ENCODE measurements around the gene CEP44. TPM values are rescaled to one million over a fixed set of nuclear protein-coding genes. Genes with fewer than 3 reads are reported as not detected.

The CEP44 gene
- total RNA-seq, 1 donor: 10.9 TPM

DNA sequence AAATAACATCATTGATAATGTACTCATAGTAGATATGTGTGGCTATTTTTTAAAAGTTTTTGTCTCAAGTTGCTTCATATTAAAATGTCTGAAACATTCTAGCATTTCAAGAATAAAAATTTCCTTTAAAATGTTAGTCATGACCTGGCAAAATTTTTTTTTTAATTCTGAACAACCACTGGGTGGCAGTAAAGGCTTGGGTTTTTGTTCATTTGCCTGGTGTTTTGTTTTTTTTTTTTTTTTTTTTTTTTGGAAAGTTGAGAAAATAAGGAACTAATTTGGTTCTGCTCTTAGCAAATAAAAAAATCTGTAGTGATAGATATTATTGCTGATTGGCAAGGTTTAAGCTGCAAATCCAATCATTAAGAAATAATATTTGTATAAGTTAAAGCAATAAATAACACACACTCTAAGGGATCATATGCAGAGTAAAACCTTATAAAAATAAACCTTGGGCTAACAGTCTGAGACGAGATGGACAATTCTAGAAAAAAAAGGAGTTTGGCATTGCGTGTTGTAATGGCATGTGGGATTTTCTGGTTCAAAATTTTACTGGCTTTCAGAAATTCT is 81.4 kb downstream of the CEP44 start:
- TF ChIP-seq, protein P1, sequence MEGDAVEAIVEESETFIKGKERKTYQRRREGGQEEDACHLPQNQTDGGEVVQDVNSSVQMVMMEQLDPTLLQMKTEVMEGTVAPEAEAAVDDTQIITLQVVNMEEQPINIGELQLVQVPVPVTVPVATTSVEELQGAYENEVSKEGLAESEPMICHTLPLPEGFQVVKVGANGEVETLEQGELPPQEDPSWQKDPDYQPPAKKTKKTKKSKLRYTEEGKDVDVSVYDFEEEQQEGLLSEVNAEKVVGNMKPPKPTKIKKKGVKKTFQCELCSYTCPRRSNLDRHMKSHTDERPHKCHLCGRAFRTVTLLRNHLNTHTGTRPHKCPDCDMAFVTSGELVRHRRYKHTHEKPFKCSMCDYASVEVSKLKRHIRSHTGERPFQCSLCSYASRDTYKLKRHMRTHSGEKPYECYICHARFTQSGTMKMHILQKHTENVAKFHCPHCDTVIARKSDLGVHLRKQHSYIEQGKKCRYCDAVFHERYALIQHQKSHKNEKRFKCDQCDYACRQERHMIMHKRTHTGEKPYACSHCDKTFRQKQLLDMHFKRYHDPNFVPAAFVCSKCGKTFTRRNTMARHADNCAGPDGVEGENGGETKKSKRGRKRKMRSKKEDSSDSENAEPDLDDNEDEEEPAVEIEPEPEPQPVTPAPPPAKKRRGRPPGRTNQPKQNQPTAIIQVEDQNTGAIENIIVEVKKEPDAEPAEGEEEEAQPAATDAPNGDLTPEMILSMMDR (IDR thresholded peaks at IDR 0.05; ENCODE audit: extremely low read depth, low read depth, low read length): peak; percentile 53
- peak; percentile 26 for DNase-seq (ENCODE audit: insufficient read length, low spot score, missing footprints)
- no peaks in the 10 kb centered on the region for H3K4me1 ChIP-seq (ENCODE audit: insufficient read depth, low read length)
- no peaks in the 10 kb centered on the region for H4K20me1 ChIP-seq (ENCODE audit: insufficient read depth, low read length)
- no peaks in the 10 kb centered on the region for H3K79me2 ChIP-seq (ENCODE audit: insufficient read depth, low read length)
- H3K4me2 ChIP-seq (ENCODE audit: insufficient read depth, low read length): no peak overlapping the region
- no peaks in the 10 kb centered on the region for H3K36me3 ChIP-seq (ENCODE audit: insufficient read depth, low read length)
- H3K27ac ChIP-seq (ENCODE audit: low read depth, low read length): no peak overlapping the region
- H3K4me3 ChIP-seq (ENCODE audit: insufficient read depth, low read length): no peak overlapping the region
- no peaks in the 10 kb centered on the region for H3K9me3 ChIP-seq (ENCODE audit: low read depth, low read length)
- no peak overlapping the region for H2AFZ ChIP-seq (ENCODE audit: low read length)
- H3K27me3 ChIP-seq (ENCODE audit: insufficient read depth, low read length): peaks cover 3% of the 10 kb centered on the region

GRCh38 chr4:174369985-174370384 is 86.3 kb downstream of the CEP44 start:
- H2AFZ ChIP-seq (ENCODE audit: low read length): no peak overlapping the region
- H3K9me3 ChIP-seq (ENCODE audit: low read depth, low read length): no peaks in the 10 kb centered on the region
- no peak overlapping the region for H3K27ac ChIP-seq (ENCODE audit: low read depth, low read length)
- no peaks in the 10 kb centered on the region for H3K27me3 ChIP-seq (ENCODE audit: insufficient read depth, low read length)
- no peak overlapping the region for H3K4me3 ChIP-seq (ENCODE audit: insufficient read depth, low read length)
- H3K36me3 ChIP-seq (ENCODE audit: insufficient read depth, low read length): no peaks in the 10 kb centered on the region
- H3K79me2 ChIP-seq (ENCODE audit: insufficient read depth, low read length): no peaks in the 10 kb centered on the region
- no peak overlapping the region for H3K4me2 ChIP-seq (ENCODE audit: insufficient read depth, low read length)
- no peaks in the 10 kb centered on the region for H3K4me1 ChIP-seq (ENCODE audit: insufficient read depth, low read length)
- TF ChIP-seq, protein P1 (IDR thresholded peaks at IDR 0.05; ENCODE audit: extremely low read depth, low read depth, low read length): no peak
- DNase-seq (ENCODE audit: insufficient read length, low spot score, missing footprints): no peak
- H4K20me1 ChIP-seq (ENCODE audit: insufficient read depth, low read length): no peaks in the 10 kb centered on the region

GRCh38 chr4:174373821-174374220 is 90.1 kb downstream of the CEP44 start:
- H3K27ac ChIP-seq (ENCODE audit: low read depth, low read length): no peak overlapping the region
- H2AFZ ChIP-seq (ENCODE audit: low read length): no peak overlapping the region
- H3K36me3 ChIP-seq (ENCODE audit: insufficient read depth, low read length): no peaks in the 10 kb centered on the region
- H3K4me3 ChIP-seq (ENCODE audit: insufficient read depth, low read length): no peak overlapping the region
- H3K9me3 ChIP-seq (ENCODE audit: low read depth, low read length): no peaks in the 10 kb centered on the region
- H3K4me1 ChIP-seq (ENCODE audit: insufficient read depth, low read length): no peaks in the 10 kb centered on the region
- no peak for DNase-seq (ENCODE audit: insufficient read length, low spot score, missing footprints)
- H4K20me1 ChIP-seq (ENCODE audit: insufficient read depth, low read length): no peaks in the 10 kb centered on the region
- TF ChIP-seq, protein P1 (IDR thresholded peaks at IDR 0.05; ENCODE audit: extremely low read depth, low read depth, low read length): no peak
- H3K27me3 ChIP-seq (ENCODE audit: insufficient read depth, low read length): no peaks in the 10 kb centered on the region
- H3K4me2 ChIP-seq (ENCODE audit: insufficient read depth, low read length): no peak overlapping the region
- H3K79me2 ChIP-seq (ENCODE audit: insufficient read depth, low read length): no peaks in the 10 kb centered on the region

DNA sequence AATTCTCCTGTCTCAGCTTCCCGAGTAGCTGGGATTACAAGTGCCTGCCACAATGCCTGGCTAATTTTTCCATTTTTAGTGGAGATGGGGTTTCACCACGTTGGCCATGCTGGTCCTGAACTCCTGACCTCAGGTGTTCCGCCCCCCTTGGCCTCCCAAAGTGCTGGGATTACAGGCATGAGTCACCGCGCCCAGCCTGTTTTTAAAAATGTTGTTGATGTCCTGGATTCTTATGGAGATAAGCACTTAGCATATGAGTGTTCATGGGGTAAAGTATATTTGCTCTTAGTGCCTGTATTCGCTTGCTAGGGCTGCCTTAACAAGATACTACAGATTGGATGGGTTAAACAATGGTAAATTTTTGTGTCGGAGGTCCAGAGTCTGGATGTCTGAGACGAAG is 91.7 kb downstream of the CEP44 start:
- Histone ChIP-seq H4K20me1 (ENCODE audit: insufficient read depth, low read length) (no peaks in the 10 kb centered on the region), H3K27ac (ENCODE audit: low read depth, low read length) (no peak overlapping the region), H3K79me2 (ENCODE audit: insufficient read depth, low read length) (no peaks in the 10 kb centered on the region), H3K4me1 (ENCODE audit: insufficient read depth, low read length) (no peaks in the 10 kb centered on the region), H2AFZ (ENCODE audit: low read length) (no peak overlapping the region), H3K4me3 (ENCODE audit: insufficient read depth, low read length) (no peak overlapping the region), H3K36me3 (ENCODE audit: insufficient read depth, low read length) (no peaks in the 10 kb centered on the region), H3K4me2 (ENCODE audit: insufficient read depth, low read length) (no peak overlapping the region), H3K9me3 (ENCODE audit: low read depth, low read length) (no peaks in the 10 kb centered on the region), H3K27me3 (ENCODE audit: insufficient read depth, low read length) (no peaks in the 10 kb centered on the region)
- TF ChIP-seq, protein P1 (IDR thresholded peaks at IDR 0.05; ENCODE audit: extremely low read depth, low read depth, low read length): no peak
- no peak for DNase-seq (ENCODE audit: insufficient read length, low spot score, missing footprints)

All from osteoblast (primary cell).